Ishikawa (cell line): ENCODE results near the gene NDUFAF4.

Source experiments
- CEBPB ChIP-seq: IDR thresholded peaks from 2 replicates; pipeline ENCODE4 v1.6.1; 2012
- EP300 ChIP-seq: IDR thresholded peaks from 2 replicates; pipeline ENCODE4 v1.6.1; 2012; ENCODE audit warnings: borderline replicate concordance
- NFIC ChIP-seq: IDR thresholded peaks from 2 replicates; pipeline ENCODE4 v1.6.1; 2012
- TAF1 ChIP-seq: IDR thresholded peaks from 2 replicates; pipeline ENCODE4 v1.6.1; 2012; ENCODE audit warnings: low read depth, mild to moderate bottlenecking
- TEAD4 ChIP-seq: IDR thresholded peaks from 2 replicates; pipeline ENCODE4 v1.6.1; 2012
- ZBTB7A ChIP-seq: IDR thresholded peaks from 2 replicates; pipeline ENCODE4 v1.6.1; 2012; ENCODE audit warnings: low read depth
- TF ChIP-seq, protein P1 (sequence below): IDR thresholded peaks from 2 replicates; pipeline ENCODE4 v1.6.1; 2012; ENCODE audit warnings: low read depth, mild to moderate bottlenecking
- TF ChIP-seq, protein P2 (sequence below): IDR thresholded peaks from 2 replicates; pipeline ENCODE4 v1.6.1; 2012
- TF ChIP-seq, protein P3 (sequence below): IDR thresholded peaks from 2 replicates; pipeline ENCODE4 v1.6.1; 2012

DNA sequence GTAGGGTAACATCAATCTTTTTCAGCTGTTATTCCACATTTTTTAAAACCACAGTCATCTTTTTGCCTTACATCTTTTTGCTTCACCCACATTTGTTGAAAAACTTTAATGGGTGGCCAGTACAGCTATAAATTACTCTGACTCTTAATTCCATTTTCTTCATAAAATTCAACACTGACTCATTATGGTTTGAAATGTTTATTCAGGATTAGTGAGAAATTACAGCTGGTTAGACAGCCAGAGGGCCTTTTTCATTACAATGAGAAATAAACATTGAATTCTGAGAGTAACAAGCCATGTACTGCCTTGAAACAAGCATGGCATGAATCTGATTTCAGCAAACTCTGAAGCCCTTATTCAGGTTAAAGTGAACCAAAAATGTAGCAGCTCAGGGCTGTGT lies 19.5 kb downstream of the NDUFAF4 start:
- TF ChIP-seq TEAD4 (no peak), CEBPB (no peak), ZBTB7A (no peak), TAF1 (no peak), NFIC (no peak), EP300 (no peak)
- TF ChIP-seq, protein P1, sequence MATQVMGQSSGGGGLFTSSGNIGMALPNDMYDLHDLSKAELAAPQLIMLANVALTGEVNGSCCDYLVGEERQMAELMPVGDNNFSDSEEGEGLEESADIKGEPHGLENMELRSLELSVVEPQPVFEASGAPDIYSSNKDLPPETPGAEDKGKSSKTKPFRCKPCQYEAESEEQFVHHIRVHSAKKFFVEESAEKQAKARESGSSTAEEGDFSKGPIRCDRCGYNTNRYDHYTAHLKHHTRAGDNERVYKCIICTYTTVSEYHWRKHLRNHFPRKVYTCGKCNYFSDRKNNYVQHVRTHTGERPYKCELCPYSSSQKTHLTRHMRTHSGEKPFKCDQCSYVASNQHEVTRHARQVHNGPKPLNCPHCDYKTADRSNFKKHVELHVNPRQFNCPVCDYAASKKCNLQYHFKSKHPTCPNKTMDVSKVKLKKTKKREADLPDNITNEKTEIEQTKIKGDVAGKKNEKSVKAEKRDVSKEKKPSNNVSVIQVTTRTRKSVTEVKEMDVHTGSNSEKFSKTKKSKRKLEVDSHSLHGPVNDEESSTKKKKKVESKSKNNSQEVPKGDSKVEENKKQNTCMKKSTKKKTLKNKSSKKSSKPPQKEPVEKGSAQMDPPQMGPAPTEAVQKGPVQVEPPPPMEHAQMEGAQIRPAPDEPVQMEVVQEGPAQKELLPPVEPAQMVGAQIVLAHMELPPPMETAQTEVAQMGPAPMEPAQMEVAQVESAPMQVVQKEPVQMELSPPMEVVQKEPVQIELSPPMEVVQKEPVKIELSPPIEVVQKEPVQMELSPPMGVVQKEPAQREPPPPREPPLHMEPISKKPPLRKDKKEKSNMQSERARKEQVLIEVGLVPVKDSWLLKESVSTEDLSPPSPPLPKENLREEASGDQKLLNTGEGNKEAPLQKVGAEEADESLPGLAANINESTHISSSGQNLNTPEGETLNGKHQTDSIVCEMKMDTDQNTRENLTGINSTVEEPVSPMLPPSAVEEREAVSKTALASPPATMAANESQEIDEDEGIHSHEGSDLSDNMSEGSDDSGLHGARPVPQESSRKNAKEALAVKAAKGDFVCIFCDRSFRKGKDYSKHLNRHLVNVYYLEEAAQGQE, result no peak
- TF ChIP-seq, protein P2, sequence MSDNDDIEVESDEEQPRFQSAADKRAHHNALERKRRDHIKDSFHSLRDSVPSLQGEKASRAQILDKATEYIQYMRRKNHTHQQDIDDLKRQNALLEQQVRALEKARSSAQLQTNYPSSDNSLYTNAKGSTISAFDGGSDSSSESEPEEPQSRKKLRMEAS, result no peak
- TF ChIP-seq, protein P3, sequence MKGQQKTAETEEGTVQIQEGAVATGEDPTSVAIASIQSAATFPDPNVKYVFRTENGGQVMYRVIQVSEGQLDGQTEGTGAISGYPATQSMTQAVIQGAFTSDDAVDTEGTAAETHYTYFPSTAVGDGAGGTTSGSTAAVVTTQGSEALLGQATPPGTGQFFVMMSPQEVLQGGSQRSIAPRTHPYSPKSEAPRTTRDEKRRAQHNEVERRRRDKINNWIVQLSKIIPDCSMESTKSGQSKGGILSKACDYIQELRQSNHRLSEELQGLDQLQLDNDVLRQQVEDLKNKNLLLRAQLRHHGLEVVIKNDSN, result no peak
